Measurements from ENCODE around the gene CTXN3.

- TF ChIP-seq CTCF (conservative IDR thresholded peaks at IDR 0.05 in 1 of 2, IDR thresholded peaks at IDR 0.05 in 1 of 2; ENCODE audit: extremely low read depth in 1 of 2, insufficient read depth in 1 of 2, low read depth in 1 of 2, low read length in 2 of 2) (no peak), EZH2 (IDR thresholded peaks at IDR 0.05; ENCODE audit: borderline replicate concordance, low read length) (no peak)
Observed at GRCh38 chr5:127647361-127647958, 1.4 kb upstream of the CTXN3 start.

All from mammary epithelial cell (primary cell).